Choroid plexus epithelial cell (primary cell): ENCODE results near the gene IL32.
"Not testable (repeated sequence)": the region's sequence is repeated elsewhere in the genome, so short reads cannot be mapped to it uniquely, and the experiment has no call there.

Source experiments
- DNase-seq: peaks from one replicate; pipeline ENCODE4 v3.0.0-alpha.2; 2010; ENCODE audit warnings: low read depth
- H3K4me3 ChIP-seq: 2 replicates; pipeline ENCODE4 v1.5.1; 2011; ENCODE audit warnings: low read depth, mild to moderate bottlenecking, control low read depth, low read length, moderate library complexity
- TF ChIP-seq, protein P1 (sequence below): conservative IDR thresholded peaks from 2 replicates; pipeline ENCODE4 v1.5.1; 2011; ENCODE audit warnings: low read depth, mild to moderate bottlenecking, control low read depth, inconsistent platforms, low read length, moderate library complexity

The IL32 gene

DNA sequence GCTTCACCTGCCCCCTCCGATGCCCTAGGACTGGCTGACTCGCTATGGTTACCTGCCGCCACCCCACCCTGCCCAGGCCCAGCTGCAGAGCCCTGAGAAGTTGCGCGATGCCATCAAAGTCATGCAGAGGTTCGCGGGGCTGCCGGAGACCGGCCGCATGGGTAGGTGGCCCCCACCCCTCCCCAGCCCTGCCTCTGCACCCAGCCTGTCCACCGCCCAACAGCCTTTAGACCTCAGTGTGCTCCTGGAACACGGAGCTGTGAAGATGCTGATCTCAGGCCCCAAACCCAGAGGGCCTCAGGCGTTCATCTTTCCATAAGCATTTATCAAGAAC, 18.1 kb upstream of the IL32 start:
- TF ChIP-seq, protein P1, sequence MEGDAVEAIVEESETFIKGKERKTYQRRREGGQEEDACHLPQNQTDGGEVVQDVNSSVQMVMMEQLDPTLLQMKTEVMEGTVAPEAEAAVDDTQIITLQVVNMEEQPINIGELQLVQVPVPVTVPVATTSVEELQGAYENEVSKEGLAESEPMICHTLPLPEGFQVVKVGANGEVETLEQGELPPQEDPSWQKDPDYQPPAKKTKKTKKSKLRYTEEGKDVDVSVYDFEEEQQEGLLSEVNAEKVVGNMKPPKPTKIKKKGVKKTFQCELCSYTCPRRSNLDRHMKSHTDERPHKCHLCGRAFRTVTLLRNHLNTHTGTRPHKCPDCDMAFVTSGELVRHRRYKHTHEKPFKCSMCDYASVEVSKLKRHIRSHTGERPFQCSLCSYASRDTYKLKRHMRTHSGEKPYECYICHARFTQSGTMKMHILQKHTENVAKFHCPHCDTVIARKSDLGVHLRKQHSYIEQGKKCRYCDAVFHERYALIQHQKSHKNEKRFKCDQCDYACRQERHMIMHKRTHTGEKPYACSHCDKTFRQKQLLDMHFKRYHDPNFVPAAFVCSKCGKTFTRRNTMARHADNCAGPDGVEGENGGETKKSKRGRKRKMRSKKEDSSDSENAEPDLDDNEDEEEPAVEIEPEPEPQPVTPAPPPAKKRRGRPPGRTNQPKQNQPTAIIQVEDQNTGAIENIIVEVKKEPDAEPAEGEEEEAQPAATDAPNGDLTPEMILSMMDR: no peak
- no peak for DNase-seq
- no peak overlapping the region for H3K4me3 ChIP-seq

DNA sequence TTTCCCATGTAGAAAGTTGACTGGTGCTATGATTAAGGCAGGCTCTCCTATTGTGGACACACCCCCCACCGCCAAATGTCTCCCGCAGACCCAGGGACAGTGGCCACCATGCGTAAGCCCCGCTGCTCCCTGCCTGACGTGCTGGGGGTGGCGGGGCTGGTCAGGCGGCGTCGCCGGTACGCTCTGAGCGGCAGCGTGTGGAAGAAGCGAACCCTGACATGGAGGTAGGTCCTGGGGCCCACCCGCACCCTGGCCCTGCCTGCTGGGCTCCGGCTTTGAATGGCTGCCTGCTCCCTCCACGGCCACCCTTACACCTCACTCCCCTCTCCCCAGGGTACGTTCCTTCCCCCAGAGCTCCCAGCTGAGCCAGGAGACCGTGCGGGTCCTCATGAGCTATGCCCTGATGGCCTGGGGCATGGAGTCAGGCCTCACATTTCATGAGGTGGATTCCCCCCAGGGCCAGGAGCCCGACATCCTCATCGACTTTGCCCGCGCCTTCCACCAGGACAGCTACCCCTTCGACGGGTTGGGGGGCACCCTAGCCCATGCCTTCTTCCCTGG, 15.4 kb upstream of the IL32 start:
- no peak overlapping the region for H3K4me3 ChIP-seq
- TF ChIP-seq, protein P1: no peak
- DNase-seq: no peak

DNA sequence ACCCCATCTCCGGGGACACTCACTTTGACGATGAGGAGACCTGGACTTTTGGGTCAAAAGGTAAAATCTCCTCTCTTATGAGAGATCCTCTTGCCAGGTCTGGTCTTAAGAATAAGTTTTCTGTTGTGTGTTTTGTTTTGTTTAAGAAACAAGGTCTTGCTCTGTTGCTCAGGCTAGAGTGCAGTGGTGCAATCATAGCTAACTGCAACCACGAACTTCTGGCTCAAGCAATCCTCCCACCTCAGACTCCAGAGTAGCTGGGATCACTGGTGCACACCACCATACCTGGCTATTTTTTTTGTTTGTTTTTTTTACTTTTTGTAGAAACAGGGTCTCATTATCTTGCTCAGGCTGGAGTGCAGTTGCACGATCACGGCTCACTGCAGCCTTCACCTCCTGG, 15.0 kb upstream of the IL32 start:
- TF ChIP-seq, protein P1: no peak
- H3K4me3 ChIP-seq: no peak overlapping the region
- DNase-seq: no peak

DNA sequence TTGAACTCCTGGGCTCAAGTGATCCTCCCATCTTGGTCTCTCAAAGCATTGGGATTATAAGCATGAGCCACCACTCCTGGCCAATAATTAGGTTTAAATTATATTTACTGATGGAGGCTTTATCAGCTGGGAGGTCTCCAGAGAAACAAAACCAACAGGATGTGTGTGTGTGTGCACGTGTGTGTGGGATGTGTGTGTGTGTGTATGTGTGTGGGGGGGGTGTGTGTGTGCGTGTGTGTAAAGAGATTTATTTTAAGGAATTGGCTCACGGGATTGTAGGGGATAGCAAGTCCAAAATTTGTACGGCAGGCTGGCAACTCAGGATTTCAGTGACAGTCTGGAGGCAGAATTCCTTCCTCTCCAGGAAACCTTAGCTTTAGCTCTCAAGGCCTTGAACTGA, 14.4 kb upstream of the IL32 start:
- no peak for DNase-seq
- H3K4me3 ChIP-seq: no peak overlapping the region
- TF ChIP-seq, protein P1: no peak

DNA sequence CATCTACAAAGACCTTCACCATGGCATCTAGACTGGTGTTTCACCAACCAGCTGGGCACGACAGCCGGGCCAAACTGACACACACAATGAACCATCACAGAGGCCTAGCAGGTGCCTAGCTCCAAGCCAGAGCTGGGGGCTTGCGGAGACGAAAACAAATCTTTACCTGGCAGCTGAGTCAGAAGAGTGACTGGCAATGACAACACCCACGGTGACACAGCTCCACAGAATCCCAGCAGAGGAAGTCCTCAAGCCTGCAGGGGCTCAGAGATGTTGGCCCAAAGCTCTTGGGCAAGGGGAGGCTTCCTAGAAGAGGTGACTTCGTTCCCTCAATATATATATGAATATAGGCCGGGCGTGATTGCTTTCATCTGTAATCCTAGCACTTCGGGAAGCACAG, 13.9 kb upstream of the IL32 start:
- TF ChIP-seq, protein P1: no peak
- DNase-seq: no peak
- no peak overlapping the region for H3K4me3 ChIP-seq

DNA sequence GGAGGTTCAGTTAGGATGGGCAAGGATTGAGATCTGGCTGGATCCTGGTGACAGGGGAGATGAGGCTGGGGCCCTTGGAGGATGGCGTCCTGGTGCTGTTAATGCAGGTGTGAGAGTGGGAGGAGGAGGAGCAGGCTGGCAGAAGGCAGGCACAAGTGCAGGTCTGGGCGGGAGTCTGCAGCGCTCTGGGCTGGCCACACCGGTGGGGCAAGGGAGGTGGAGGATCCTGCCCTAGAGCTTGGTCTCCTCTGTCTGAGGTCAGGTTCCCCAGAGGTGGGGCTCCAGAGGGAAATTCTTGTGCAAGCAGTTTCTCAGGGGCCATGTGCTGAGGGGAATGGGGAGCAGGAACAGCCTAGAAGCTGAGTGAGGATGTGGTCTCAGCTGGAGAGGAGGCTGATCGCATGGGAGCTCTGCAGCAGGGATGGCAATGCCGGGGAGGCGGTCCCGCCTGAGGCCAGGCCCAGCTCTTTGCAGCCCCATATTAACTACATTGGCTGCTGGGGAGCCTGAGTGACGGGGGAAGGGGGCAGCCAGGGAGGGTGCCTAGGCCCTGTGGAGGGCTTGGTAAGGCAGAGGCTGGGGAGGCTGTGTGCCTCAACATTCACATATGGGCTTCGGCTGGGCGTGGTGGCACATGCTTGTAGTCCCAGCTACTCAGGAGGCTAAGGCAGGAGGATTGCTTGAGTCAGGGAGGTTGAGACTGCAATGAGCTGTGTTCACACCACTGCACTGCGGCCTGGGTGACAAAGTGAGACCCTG, 12.7 kb upstream of the IL32 start:
- not testable (repeated sequence) for H3K4me3 ChIP-seq, DNase-seq

DNA sequence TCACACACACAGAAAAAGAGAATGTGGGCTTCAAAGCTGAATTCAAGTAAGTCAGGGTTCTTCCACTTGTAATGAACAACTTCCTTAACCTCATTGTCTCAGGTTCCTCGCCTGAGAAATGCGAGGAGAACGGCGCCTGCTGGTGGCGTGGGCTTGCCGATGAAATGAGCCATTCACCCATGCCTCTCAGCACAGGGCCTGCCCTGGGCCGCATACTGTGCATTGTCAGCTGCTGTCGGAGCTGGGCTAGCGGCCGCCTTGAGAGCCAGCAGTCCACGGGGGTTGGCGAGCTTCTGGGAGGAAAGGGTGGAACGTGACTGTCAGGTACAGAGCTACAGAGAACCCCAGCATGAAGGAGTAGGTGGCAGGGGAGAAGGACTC, 12.1 kb upstream of the IL32 start:
- DNase-seq, H3K4me3 ChIP-seq: not testable (repeated sequence)

DNA sequence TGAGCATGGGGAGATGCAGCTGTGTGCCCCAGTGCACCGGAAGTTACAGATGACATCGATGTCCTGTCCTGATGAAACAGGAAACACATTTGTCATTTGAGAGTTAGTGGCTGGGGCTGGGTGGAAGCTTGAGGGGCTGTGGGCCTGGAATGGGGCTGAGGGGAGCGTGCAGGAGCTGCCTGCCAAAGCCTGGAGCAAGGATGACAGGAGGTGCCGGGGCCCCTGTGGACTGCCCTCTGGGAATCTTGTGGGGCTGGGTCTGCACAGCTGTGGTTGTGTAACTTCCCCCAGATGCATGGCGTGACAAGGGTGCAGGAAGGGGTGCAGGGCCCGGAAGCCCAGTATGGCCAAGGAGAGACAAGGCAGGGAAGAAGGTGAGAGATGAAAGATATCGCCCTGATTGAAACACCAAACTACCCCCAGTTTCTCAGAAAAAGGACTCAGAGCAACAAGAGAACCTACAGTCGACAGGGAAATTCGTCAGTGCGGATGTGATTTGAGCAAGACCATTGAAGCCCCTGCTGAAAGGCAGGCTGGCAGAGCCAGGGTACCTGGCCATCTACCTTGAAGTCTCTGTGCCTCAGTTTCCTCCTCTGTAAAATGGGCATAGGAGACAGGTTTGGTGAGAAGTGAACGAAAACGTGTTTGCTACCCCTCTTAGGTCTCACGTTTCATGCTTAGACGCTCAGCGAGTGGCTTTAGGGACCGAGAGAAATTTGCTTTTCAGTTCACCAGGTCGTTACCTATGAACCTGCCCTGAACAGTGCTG, 10.3 kb upstream of the IL32 start:
- H3K4me3 ChIP-seq: no peak overlapping the region
- DNase-seq: no peak
- TF ChIP-seq, protein P1: no peak

DNA sequence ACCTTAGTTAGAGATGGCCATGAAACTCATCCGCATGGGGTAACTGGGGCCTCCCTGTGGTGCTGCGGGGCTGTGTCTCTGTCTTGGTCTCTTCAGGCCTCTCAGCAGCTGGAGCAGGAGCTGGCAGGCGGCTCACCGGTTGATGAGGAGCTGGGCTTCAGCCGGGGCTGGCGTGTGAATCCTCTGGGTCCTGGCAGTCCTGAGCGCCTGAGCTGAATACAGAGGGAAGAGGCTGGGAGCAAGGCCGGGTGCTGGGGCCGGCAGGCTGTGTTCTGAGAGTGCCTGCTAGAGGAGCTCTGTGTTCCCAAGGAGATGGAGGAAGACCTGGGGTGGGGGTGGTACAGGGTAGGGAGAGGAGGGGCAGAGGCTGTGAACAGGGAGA, 9.7 kb upstream of the IL32 start:
- not testable (repeated sequence) for DNase-seq, H3K4me3 ChIP-seq
